Raji (cell line): ENCODE data around the gene ZNF569.

ENCODE experiments used
- POLR2A ChIP-seq: IDR thresholded peaks from 2 replicates; pipeline ENCODE4 v1.6.1; 2011; ENCODE audit warnings: low read depth, low read length, control low read depth; ENCODE audit not compliant: insufficient read depth

ZNF569 gene

DNA sequence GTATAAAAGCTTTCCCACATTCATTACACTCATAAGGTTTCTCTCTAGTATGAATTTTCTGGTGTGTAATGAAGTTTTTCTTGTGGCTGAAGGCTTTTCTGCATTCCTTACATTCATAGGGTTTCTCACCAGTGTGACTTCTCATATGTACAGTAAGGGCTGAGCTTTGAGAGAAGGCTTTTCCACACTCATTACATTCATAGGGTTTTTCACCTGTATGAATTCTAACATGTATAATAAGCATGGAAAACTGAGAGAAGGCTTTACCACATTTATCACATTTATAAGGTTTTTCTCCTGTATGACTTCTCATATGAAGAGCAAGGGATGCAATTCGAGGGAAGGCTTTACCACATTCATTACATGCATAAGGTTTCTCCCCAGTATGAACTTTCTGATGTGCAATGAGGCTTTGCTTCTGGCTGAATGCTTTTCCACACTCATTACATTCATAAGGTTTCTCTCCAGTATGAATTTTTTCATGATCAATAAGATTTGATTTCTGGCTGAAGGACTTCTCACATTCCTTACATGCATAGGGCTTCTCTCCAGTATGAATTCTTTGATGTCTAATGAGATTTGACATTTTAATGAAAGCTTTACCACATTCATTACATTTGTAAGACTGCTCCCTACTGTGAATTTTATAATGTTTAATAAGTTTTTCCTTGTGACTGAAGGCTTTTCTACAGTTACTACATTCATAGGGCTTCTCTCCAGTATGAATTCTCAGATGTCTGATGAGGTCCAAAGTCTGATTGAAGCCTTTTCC lies 53.7 kb downstream of the ZNF569 start:
- no peak for TF ChIP-seq POLR2A

GRCh38 chr19:37412700-37413099 lies 54.5 kb downstream of the ZNF569 start:
- no peak for TF ChIP-seq POLR2A

DNA sequence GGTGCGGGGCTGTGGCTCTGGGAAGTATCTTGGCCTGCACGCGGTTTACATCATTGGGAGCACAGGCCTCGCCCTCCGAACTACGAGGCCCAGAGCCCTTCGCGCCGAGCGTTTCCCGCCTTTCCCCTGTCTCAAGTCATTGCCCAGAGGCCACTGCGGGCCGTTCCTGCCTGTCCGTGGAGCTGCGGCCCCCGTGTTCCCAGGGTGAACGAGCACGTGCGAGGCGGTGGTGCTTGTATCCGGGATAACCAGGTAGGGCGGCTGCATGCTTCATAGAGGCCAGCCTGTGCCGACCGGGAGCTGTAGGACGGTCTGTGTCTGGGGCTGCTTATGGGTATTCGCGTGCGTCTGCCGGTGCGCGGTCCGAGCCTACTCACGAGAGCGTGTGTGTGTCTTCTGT lies 63.8 kb downstream of the ZNF569 start:
- TF ChIP-seq POLR2A: no peak

DNA sequence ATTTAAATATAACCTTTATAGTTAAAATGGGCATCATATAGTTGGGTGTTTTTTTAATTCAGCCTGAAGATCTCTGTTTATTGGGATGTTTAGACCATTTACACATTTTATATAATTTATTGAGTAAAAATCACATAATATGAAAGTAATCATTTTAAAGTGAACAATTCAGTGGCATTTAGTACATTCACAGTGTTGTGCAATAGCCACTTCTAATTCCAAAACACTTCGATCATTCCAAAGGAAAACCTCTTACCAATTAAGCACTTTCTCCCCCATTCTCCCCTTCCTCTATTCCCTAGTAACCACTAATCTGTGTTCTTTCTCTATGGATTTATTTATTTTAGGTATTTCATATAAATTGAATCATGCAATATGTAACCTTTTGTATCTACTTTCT lies 66.2 kb downstream of the ZNF569 start:
- TF ChIP-seq POLR2A: no peak

DNA sequence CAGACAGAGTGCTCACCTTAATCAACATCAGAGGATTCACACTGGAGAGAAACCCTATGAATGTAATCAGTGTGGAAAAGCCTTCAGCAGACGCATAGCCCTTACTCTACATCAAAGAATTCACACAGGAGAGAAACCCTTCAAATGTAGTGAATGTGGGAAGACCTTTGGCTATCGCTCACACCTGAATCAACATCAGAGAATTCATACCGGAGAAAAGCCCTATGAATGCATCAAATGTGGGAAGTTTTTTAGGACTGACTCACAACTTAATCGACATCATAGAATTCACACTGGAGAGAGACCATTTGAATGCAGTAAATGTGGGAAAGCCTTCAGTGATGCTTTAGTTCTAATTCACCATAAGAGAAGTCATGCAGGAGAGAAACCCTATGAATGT lies 78.0 kb downstream of the ZNF569 start:
- TF ChIP-seq POLR2A: no peak

- TF ChIP-seq POLR2A: no peak
These were observed 96.2 kb downstream of the ZNF569 start, which contains the start of gene ZNF527 for GRCh38 chr19:37370880-37371661. Gene ZNF527 (plus strand): TSS chr19:37371099. CDS start chr19:37374199, 3,100 bp downstream.

- no peak for TF ChIP-seq POLR2A
These were observed 104.5 kb downstream of the ZNF569 start for GRCh38 chr19:37362733-37363132.

- no peak for TF ChIP-seq POLR2A
These were observed 105.2 kb downstream of the ZNF569 start for GRCh38 chr19:37361994-37362393.
